SW 1271 (cell line): Measurements from ENCODE around the gene LTBP1.
"Not testable (repeated sequence)": the region's sequence is repeated elsewhere in the genome, so short reads cannot be mapped to it uniquely, and the experiment has no call there.

Experiments used
- DNase-seq, 2 experiments: peaks; one replicate each; lab custom pipeline; 2025; lab: John Stamatoyannopoulos, UW

LTBP1 gene

DNA sequence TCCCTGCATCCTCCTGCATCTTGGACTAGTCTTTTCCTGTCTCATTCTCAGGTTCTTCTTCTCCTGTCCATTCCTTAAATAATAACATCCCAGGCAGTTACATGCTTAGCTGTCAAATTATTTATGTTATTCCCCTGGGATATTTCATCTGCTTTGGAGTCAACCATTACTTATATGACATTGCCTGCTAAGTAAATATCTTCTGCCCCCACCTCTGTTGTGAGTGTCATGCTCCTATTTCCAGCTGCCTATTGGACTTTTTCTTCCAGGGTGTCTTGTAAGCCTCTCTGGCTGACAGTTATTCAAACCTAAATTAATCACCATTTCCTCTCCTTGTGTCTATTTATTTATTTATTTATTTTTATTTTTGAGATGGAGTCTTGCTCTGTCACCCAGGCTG, 405.0 kb downstream of the LTBP1 start:
- no peak for DNase-seq

- no peak for DNase-seq
Observed at GRCh38 chr2:33354981-33355380, 408.2 kb downstream of the LTBP1 start.

DNA sequence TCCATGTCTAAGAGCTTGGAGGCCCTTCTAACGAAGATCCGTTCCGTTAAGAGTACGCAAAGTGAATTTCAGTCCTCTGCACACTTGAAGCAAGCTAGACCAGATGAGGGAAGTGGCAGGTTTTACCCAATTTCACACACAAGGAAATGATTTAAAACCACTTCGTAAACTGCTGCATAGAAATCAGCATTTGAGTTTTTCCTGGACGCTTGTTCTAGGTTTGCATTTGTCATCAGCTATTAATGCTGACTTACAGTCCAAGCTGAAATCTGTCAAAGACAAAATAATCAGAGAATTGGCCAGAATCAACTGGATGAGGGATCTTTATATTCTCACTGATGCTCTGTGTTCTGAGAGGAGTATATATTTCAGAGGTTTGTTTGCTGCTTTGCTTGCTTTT, 412.1 kb downstream of the LTBP1 start:
- DNase-seq = no peak

- no peak for DNase-seq
Observed at GRCh38 chr2:33363325-33364298, 416.9 kb downstream of the LTBP1 start.

DNA sequence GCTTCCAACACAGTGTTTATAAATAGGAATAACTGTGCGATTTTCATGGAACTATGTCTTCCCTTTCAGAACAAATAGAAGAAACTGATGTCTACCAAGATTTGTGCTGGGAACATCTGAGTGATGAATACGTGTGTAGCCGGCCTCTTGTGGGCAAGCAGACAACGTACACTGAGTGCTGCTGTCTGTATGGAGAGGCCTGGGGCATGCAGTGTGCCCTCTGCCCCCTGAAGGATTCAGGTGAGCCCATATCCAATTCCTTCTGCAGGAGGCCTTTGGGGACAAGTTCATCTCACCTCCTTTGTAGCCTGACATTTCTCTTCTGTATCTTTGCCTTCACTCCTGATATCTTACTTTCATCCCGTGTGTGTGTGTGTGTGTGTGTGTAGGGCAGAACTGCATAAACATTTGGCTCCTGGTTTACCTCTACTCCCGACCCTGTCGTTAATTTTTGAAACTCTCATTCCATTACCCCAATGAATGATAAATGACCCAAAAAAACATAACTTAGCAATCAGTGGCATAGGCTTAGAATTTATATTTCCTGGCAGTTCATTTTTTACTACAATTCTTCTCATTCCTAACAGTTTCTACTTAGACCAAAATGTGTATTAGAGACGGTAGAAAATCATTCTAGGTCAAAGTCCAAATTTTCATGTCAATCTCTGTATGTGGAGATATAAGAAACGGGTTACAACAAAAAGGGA, 418.7 kb downstream of the LTBP1 start:
- no peak for DNase-seq

GRCh38 chr2:33366473-33366872, 419.7 kb downstream of the LTBP1 start:
- no peak for DNase-seq

- DNase-seq = not testable (repeated sequence)
Observed at GRCh38 chr2:33368524-33368923, 421.8 kb downstream of the LTBP1 start.

GRCh38 chr2:33369191-33369590, 422.4 kb downstream of the LTBP1 start:
- no peak for DNase-seq

DNA sequence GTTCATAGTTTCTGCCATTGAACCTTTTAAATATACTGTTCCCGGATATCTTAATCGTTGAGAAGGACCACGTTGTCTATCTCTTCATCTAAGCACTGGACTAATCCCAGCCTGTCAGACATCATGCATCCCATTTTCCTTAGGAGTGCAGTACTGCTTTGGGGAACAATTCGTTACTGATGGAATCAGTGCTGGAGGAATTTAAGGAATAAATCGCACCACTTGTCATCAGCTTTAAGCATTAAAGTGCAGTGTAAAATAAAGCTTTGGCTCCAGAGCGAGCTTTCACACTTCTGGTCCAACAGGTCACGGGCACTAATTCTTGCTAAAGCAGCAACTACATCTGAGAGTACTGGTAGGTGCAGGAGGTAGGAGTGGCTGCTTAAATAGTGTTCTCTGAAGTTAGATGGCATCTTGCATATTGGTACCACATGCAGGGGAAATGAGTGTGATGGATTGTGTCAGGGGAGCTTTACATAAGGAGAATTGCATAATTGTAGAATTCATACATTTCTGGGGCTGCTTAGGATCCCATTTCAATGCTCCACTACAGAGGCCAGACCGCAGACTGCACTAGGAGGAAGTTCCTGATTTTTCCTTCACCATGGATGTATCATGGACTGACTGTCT, 424.0 kb downstream of the LTBP1 start:
- DNase-seq = no peak

- DNase-seq = no peak
Observed at GRCh38 chr2:33371304-33372090, 424.7 kb downstream of the LTBP1 start.

DNA sequence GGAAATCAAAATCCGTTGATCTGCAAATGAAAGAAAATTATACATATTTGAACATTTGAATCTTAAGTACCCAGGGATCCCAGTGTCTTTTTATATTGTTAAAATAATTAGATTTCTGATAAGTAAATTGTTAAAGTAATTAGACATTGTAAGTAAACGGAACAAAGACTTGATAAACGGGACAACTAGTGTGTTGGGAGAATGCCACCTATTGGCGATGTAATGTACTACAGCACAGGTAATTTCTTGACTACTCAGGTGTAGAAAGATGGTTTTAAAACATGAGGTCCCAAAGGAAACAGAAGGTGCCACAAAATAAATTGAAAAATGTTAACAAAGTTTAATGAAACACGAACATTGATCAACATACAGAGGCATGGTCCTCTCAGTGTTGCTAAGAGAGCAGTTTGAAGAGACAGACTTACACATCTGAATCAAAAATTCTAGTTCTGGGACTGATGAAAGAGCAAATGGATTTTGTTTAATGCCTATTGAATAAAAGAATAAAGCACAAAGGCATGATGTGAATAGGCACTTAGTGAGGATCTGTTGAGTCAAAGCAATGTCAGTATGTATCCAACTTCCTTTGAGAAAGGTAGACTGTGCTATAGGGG, 426.3 kb downstream of the LTBP1 start:
- DNase-seq = peak in 1 of 2 experiments; percentile 52

- DNase-seq = no peak
Observed at GRCh38 chr2:33373986-33374385, 427.2 kb downstream of the LTBP1 start.

- no peak for DNase-seq
Observed at GRCh38 chr2:33375054-33375453, 428.3 kb downstream of the LTBP1 start.

DNA sequence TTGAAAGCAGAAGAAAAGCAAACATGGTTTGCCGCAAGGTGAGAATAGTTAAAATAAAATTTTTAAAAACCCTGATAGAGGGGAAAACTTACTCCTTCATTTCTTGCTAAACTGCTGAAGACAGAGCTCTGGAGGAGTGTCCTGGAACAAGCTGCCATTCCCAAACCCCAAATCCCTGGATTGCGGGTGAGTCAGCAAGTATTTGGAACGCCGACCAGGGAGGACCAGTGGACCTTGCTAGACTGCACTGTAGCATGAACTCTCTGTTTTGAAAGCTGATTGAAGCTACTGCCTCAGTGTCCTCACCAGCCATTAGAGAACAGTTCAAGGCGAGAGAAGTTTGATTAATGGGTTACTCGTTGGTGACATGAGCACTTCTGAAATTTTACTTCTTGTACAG, 430.3 kb downstream of the LTBP1 start:
- no peak for DNase-seq

- DNase-seq = no peak
Observed at GRCh38 chr2:33378556-33379210, 431.9 kb downstream of the LTBP1 start.

DNA sequence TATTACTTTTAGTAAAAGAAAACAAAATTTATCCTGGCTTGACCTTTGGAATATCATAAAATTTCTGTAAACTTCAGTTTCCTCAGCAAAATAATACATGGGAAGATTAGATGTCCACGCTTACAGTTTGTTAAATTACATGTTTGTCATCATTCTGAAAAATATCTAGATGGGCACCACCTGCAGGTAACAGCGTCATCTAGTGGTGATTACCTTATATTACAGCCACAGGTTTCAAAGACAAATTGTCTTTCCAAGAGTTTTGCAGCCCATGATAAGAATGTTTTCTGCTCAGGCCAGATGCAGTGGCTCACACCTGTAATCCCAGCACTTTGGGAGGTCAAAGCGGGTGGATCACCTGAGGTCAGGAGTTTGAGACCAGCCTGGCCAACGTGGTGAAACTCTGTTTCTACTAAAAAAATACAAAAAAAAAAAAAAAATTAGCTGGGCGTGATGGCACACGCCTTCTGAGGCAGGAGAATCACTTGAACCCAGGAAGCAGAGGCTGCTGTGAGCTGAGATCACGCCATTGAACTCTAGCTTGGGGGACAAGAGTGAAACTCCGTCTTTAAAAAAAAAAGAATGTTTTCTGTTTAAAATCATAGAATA, 433.4 kb downstream of the LTBP1 start:
- DNase-seq = peak; percentile 7 to 42

GRCh38 chr2:33380719-33381118, 434.0 kb downstream of the LTBP1 start:
- no peak for DNase-seq

DNA sequence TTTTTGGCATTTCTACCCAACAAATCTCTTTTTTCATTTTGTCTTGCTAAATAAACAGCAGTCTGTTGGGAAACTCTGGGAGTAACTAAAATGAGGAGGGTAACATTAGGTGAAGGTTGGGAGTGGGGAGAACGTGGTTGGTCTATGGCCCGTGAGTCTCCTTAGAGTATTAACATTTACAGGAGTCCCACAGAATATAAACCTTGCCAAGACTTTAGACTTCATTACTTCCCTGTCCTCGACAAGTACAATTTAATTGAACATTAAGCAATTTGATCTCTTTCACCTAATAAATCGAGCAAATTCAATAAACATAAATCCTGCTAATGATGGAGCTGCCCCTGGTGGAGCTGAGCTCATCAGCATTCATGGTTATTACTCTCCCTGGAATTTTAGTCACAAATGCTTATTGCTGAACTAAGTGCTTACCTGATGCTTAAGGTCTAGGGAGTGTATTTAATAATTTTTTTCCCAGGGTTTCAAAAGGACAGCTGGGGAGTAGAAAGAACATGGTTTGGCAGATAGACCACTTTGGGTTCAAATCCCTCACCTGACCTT, 434.6 kb downstream of the LTBP1 start:
- DNase-seq = no peak

DNA sequence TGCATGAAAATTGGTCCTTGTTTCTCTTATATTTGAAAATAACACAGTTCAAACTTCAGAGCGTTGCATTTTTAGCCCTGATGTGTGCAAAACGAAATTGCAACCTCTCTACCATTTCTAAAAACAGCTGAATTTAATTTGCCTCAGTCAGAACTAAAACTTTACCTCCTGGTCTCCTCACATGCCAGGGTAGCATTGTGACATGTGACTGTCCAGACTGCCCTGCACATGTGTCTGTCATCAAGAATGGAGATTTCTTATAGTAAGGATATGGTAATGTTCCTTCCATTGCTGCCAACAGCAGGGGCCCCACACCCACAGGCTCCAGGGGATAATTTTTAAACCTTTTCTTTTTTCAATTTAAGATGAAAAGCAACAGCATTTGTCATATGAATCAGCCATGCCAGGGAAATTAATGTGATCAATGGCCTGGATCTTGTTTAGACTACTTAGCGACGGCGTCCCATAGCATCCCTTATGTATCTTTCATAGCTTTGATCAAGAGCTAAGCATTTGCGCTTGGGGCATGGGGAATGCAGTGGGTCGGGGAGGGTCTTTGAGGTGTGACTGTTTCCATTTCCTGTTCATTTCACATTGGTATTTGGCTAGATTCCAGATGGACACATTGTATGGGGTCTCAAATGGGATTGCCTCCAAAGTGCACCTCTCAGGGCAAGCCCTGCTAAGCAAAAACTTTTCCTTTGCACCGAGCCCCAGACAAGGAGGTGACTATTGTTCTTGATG, 437.3 kb downstream of the LTBP1 start:
- no peak for DNase-seq
